GM12891 (cell line): ENCODE measurements around the gene COX15.

Source experiments
- POLR2AphosphoS5 ChIP-seq: IDR thresholded peaks from 2 replicates; pipeline ENCODE4 v1.6.1; 2011; ENCODE audit warnings: low read depth, low read length, control low read depth
- TAF1 ChIP-seq: IDR thresholded peaks from 2 replicates; pipeline ENCODE4 v1.6.1; 2011; ENCODE audit warnings: low read depth, low read length, control low read depth

- no peak for TF ChIP-seq POLR2AphosphoS5
- no peak for TF ChIP-seq TAF1
Measured at GRCh38 chr10:99758211-99758891, 26.4 kb upstream of the COX15 start.
